HG03457 (cell line): Measurements from ENCODE around the gene RASD1.
"Not testable (repeated sequence)": the region's sequence is repeated elsewhere in the genome, so short reads cannot be mapped to it uniquely, and the experiment has no call there.

ENCODE experiments used
- ATAC-seq: cut with Tn5 transposase; IDR thresholded peaks from one replicate; pipeline ENCODE4 v1.9.1; 2021; ENCODE audit warnings: moderate number of reproducible peaks; ENCODE audit not compliant: unreplicated experiment

The RASD1 gene

DNA sequence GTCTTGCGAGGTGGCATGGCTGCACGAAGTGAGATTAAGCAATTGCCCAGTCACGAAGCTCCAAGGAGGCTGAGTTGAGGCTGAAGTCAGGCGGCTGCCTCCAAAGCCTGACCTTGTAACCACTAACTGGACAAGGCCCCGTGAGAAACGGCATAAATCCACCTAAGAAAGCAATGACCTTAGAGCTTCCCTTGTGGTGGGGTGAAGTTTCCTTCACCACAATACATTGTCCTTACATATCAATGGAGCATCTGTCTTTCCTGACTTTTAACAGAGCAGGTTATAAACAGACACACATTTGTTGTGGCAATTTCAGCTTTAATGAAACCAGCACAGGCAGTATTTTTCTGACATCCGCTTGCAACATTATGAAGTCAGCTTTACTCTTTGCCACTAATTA is 21.9 kb downstream of the RASD1 start:
- ATAC-seq, result no peak

DNA sequence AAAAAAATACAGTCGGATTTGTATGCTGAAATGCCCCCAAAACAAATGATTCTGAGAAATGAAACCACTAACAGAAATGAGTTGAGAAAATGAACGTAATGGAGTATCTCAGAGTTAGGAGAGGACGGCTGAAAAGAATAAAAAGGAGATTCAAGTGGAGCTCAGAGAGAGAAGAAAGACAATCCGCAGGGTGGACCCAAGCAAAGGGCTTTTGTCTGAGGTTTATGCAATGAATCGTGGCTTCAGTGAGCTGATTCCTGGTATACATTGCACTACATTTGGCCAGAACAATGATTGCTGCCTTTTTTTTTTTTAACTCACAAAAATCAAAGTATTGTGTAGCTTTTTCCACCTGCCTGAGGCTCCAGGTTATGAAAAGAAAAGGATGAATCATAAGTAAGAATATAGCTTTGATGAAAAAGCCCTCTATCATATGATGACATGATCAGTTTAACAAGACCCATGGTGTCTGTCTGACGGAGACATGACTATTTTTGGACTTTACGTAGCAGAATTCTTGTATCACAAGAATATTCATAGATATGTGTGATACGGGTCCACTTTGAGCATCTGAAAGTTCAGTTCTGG is 23.8 kb downstream of the RASD1 start:
- ATAC-seq, result no peak

DNA sequence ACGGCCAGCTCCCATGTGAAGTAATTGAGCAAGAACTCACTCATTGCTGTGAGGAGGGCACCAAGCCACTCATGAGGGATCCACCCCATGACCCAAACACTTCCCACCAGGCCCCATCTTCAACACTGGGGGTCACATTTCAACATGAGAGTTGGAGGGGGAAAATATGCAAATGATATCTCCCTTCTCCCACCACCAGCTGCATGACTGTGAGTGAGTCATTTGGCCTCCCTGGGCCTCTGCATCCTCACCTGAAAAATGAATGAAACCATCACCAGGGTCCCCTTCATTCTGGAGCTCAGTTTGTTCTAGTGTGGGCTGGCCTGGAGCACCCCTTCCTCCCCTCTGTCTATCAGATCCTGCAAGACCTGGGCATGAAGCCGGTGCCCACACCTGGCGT is 26.2 kb downstream of the RASD1 start:
- no peak for ATAC-seq

DNA sequence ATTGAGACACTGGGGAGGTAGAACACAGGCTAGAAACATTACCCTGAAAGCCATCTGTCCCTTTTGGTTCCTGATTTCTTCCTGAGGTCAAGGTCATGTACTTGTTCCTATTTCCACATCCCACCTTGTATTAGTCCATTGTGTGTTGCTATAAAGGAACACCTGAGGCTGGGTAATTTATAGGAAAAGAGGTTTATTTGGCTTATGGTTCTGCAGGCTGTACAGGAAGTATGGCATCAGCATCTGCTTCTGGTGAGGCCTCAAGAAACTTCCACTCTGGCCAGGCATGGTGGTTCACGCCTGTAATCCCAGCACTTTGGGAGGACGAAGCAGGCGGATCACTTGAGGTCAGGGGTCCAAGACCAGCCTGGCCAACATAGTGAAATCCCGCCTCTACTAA is 26.8 kb downstream of the RASD1 start:
- ATAC-seq, result no peak

DNA sequence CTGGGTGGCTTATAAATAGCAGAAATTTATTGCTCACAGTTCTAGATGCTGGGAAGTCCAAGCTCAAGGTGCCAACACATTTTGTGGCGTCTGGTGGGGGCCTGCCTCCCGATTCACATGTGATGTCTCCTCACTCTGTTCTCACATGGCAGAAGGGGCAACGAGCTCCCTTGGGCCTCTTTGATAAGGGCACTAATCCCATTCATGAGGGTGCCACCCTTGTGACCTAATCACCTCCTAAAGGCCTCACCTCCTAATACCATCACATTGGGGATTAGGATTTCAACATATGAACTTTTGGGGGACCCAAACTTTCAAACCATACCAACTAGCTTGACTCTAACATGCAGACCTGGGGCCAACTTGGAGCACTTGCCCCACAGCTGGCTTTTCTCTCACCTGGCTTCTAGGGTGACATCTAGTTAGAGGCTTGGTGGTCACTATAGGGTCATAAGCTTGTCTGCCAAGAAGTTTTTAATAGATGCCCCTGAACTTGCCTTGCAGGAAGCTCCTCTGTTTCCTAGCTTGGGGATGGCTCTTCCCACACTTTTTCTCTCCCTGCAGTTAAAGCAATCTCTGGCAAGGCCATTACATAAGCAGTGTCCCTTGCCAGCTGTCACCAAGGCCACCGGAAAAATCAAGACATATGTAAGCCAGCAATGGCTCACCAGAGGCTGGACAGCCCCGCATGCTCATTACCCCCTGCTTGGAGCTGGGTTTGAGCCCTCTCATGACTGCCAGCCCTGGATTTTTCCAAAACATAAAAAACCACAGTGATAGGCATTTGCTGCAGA is 27.8 kb downstream of the RASD1 start:
- ATAC-seq, result no peak

DNA sequence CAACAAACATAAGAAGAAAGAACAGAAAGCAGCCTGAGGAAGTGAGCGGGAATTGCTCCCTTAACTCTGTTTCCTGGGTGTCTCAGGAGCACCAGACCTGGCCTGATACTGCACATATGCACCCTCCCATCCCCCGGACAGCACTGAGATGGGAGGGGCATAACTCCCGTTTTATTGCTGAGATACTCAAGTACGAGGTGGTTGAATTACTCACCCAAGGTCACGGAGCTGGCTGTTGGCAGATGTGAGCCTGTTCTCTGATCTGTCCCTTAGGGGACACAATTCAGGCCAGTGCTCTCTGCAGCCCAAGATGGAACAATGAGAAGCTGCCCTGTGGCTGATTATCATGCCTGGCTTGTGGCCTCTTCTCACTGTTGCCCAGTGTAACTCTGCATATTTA is 28.5 kb downstream of the RASD1 start:
- no peak for ATAC-seq

DNA sequence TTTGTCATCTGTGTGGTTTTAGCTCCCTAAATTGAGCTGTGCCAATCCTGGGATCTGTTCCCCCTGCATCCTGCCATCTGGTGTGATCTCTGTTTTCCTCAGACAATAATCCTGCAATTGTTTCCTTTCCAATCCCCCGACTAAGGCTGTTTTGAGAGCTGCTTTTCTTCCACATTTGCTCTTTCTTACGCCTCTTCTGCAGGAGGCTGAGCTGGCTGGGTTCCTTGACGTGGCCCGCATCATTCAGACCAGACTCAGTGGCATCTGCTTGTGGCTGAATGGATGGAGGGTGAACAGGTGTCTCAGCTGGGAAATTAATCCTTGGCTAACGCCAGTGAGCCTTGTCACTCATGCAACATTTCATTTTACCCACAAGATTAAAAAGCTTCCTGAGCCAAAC is 29.2 kb downstream of the RASD1 start:
- ATAC-seq, result no peak

DNA sequence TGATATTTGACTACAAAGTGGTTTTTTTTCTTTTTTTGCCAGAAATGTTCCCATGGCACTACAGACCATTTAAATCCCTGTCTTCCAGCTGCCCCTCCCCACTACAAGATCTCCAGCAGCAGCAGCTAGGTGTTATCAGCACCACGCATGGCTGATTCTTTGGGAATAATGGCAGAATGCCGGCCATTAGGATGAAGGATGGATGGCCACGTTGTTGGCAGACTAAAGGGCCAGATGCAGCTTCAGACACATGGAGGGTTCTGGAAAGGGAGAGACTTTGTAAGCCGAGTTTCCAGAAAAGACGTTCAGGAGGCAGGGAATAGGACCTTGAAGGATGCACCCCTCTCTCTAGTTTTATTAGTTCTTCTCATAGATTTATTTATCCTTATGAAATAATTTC is 29.7 kb downstream of the RASD1 start:
- ATAC-seq, result no peak

DNA sequence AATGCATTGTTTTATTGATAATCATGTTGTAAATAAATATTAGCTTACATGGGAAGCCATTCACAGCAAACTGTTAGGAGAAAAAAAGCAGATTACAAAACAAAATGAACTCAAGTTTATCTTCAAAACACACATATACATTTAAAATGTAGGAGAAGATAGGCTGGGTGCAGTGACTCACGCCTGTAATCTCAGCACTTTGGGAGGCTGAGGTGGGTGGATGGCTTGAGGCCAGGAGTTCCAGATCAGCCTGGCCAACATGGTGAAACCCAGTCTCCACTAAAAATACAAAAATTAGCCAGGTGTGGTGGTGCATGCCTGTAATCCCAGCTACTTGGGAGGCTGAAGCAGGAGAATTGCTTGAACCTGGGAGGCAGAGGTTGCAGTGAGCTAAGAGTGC is 30.3 kb downstream of the RASD1 start:
- ATAC-seq, result not testable (repeated sequence)

DNA sequence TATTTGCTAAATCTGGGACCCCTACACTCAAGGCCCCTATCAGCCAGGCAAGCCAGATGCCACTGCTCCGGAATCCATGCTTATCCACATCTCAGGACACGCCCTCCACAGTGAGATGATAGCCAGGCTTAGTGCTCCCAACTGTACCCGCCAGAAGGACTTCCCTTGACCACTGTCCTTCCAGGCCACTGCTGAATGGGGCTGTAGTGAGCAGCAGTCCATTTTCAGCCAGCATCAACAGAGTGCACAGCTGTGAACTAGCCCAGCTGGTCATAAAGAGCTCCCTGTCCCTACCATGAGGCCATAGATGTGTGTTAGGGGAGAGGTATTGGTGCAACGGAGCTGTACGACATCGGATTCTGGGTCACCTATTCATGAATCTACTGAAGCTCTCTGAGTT is 32.4 kb downstream of the RASD1 start:
- ATAC-seq, result no peak

DNA sequence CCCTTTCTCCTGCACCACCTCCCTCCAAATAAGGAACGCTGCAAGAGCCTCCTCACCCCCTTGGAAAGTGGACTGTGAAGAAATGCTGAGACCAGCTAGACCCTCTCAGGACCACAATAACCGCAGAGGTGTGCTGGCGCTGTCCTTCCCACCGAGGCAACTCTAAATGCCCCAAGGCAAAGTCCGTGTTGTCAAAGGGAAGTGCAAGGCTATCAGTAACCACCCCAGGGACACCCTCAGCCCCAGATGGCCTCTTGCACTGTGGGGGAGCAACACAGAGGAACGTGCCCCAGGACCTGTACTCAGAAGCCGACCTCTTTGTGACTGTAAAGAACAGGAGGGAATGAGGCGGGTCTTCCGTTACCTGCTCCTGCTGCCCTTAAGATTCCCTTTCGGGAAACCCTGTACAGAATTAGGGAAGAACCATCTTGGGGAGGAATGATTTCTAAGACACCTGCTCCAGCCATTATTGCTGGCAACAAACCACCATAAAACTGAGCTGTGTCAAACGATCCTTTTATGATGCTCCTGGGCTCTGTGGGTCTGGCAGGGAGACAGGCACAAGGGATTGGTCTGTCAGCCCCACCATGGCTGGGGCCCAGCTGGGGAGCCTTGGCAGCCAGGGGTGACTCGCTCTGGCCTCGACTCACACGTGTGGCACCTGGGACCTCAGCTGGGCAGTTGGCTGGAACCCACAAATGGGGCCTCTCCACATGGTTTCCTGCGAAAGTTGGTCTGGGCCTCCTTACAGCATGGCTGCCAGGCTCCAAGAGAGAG is 34.0 kb downstream of the RASD1 start:
- ATAC-seq, result no peak

DNA sequence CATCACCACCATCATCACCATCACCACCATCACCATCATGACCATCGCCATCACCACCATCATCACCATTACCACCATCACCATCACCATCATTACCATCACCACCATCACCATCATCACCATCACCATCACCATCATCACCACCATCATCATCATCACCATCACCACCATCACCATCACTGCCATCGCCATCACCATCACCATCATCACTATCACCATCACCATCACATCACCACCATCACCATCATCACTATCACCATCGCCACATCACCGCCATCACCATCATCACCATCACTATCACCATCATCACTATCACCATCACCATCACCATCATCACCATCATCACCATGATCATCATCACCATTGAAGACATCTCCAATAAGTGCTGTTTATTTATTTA is 36.2 kb downstream of the RASD1 start:
- ATAC-seq, result no peak

DNA sequence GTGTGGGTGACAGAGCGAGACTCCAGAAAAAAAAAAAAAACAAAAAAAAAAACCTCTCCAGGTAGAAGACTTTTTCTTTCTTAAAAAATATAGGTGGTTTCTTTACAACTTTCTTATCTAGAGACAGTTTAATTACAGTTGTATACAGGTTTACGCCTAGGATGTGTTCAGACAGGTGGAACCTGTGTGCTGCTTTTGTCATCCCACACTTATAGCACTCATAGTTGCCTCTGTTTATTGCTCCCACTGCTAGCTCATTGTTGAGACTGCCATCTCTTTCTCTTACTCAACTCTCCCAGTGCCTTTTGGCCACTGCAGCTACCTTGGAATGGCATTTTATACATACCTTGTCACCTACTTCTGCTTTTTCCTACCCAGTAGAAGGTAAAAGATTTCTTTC is 38.5 kb downstream of the RASD1 start:
- ATAC-seq, result no peak

DNA sequence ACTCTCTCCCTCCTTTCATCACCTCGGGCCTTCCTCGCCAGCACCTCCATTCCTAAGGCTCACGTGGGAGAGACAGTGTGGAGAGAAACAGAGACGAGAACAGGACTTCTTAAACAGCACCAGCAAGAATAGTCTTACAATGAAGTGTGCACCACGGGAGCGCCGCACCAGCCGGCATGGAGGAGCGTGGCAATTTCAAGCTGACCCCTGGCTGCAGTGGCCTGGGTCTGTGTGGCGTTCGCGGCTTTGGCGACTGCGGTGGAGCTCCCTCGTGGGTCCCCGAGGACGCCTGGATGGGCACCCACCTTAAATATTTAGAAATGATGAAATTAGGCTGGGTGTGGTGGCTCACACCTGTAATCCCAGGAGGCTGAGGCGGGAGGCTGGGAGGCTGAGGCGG is 39.9 kb downstream of the RASD1 start:
- no peak for ATAC-seq

DNA sequence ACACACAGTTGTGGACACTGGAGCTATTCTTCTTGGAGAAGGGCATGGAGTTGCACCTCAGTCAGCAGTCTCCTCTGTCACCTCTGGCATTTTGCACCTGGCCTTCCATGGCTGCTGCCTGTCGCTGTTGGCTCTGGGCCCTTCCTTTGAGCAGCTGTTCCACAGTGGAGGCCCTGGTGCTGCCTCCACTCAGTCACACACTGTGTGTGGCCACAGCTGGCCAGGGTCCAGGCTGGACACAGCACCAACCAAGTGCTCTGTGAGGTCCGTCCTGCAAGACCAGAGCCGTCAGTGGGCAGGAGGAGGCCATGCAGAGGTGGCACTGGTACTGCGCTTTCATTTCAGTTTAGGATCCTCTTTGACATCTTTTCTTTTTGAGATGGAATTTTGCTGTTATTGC is 41.0 kb downstream of the RASD1 start:
- ATAC-seq, result no peak

DNA sequence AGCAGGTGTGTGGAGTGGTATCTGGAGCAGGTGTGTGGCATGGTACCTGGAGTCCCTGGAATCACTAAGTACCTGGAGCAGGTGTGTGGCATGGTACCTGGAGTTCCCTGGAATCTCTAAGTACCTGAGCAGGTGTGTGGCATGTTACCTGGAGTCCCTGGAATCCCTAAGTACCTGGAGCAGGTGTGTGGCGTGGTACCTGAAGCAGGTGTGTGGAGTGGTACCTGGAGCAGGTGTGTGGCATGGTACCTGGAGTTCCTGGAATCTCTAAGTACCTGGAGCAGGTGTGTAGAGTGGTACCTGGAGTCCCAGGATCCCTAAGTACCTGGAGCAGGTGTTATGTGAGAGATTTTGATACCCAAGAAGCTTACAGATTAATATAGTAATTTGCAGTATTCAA is 41.5 kb downstream of the RASD1 start:
- not testable (repeated sequence) for ATAC-seq

DNA sequence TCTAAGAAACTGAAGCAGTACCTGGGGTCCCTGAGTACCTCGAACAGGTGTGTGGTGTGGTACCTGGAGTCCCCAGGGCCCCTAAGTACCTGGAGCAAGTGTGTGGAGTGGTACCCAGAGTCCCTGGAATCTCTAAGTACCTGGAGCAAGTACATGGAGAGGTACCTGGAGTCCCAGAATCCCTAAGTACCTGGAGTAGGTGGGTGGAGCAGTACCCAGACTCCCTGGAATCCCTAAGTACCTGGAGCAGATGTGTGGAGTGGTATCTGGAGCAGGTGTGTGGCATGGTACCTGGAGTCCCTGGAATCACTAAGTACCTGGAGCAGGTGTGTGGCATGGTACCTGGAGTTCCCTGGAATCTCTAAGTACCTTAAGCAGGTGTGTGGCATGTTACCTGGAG is 41.9 kb downstream of the RASD1 start:
- ATAC-seq, result no peak

DNA sequence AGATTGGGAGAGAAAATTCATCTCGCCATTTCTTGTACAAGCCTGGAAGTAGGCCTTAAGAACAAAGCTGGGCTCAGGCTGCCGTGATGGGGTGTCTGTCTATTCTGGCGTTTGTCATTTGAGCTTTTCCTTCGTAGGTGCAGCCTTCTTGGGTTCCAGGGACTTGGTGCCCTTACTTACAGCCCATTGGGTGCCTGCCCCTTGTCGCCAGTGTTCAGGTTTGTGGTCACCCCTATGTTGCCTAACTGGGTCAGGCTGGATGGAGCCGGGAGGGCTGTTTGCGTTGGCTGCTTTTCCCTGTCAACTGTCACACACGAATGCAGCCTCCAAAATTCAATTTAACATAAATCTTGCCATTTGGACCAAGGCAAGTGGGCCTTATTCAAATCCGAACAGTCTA is 43.1 kb downstream of the RASD1 start:
- no peak for ATAC-seq

DNA sequence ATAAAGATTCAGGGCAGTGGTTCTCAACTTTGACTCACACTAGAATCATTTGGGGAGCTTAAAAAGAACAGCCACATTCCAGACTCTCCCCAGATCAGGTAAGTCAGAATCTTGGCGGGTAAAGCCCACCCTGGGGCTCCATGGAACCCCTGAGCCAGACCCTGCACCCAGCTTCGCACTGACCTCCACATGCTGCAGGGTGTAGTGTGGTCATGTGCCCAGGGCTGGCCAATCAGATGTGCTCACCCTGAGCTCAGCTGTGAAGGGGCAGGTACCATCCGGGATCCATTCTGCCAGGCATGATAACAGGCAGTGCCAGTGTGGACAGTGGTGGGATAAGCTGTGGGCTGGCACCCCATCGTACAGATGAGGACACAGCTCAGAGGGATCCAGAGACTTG is 47.5 kb downstream of the RASD1 start:
- ATAC-seq, result no peak

DNA sequence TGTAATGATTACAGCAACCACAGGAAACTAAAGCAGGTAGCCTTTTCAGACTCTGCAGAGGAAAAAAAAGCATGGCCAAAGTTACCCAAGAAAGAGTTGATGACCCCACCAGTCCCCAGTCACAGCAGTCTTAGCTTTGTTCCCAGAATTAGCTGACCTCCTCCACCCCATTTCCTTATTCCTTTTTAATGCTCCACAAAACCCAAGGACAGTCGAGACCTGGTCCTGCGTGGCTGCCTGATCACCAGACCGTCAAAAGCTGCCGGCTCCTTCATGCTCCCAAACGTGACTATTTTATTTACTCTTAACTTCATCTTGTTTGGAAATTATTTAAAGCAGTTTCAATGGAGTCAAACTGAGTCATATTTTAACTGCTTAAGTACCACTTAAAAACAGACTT is 48.1 kb downstream of the RASD1 start:
- no peak for ATAC-seq

DNA sequence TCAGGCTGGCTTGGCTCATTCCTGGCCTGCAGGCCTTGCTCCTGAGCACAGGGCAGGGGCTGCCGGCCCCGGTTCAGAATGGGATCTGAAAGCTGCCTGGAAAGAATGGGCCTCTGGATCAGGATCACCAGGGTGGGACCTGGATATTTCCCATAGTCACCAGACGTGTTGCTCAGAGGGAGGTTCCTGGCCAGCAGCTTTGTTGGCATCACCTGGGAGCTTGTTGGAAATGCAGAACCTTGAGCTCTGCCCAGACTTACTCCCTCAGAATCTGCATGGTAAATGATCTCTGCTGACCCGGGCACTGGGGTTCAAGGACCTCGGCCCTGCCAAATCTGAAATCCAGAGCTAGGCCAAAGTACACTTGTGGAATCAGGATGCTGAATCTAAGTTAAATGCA is 48.9 kb downstream of the RASD1 start:
- ATAC-seq, result no peak

DNA sequence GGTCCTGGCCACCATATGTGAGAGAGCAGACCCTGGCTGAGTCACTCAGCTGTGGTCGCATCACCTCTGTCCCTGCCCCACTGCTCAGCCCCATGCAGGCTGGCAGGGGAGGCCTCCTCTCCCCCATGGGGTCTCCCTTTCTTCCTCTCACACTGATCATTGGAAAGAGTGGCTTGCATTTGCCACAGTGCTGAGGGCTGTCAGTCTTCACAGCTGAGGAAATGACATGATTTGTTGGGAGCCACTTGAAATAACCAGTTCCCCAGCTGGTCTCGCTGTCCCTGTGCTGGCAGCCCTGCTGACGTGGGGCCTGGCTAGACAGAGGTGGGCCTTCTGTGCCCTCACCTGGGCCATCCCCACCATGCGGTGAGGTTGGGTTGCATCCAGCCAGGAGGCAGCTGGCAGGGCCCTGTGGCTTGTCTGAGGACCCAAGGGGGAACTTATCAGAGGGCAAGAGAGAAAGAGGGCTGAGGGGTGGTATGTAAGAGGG is 49.5 kb downstream of the RASD1 start:
- no peak for ATAC-seq
